Effector CD4-positive, alpha-beta T cell (primary cell): Measurements from ENCODE around the gene HIVEP2.

Source experiments
- DNase-seq: peaks from one replicate; pipeline ENCODE4 v3.0.0-alpha.2; 2020

The HIVEP2 gene

GRCh38 chr6:142765306-142765705 is 179.7 kb downstream of the HIVEP2 start:
- DNase-seq, result no peak

- DNase-seq, result no peak
These were observed 180.7 kb downstream of the HIVEP2 start for GRCh38 chr6:142764311-142764710.

GRCh38 chr6:142763205-142763604 is 181.8 kb downstream of the HIVEP2 start:
- no peak for DNase-seq

GRCh38 chr6:142761756-142762155 is 183.2 kb downstream of the HIVEP2 start:
- DNase-seq, result no peak

GRCh38 chr6:142760152-142760551 is 184.8 kb downstream of the HIVEP2 start:
- DNase-seq, result no peak

GRCh38 chr6:142758629-142759025 is 186.3 kb downstream of the HIVEP2 start:
- no peak for DNase-seq

GRCh38 chr6:142757852-142758628 is 186.9 kb downstream of the HIVEP2 start:
- DNase-seq, result no peak

DNA sequence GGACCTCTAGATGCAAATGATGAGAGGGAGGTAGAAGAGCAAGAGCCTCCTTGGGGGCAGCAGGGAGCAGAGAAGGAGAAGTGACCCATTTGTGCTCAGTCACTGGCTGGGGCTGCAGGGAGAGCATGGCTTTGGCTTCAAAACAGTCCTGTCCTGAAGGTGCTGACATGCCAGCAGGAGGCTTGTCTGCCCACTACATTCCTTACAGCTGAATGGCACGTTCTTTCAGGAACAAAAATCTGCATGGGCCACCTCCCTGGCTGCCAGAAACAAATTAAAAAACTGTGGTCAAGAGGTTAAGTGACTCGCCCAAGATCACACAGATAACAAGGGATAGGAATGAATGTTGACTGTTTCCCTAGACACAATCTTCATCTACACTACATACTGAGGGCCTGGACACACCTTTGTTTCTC is 188.8 kb downstream of the HIVEP2 start:
- DNase-seq, result no peak

DNA sequence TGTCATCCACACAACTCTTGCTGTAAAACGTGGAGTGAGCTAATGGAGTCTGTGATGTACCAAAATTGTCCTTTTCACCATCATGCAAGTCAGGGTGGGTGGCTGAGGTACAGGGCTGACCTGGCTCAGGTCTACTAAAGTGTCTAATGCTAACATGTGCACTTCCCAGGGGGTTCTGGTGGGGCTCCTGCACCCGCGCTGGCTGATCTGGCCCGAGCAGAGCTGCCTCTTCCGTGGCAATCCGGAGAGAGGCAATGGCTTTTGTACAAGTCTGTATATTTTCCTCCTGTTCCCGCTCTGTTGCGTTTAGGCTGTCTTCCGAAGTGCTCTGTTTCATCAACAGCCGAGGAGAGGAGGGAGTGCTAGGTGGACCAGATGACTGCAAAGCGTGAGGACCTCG is 191.8 kb downstream of the HIVEP2 start:
- DNase-seq, result no peak

- DNase-seq, result no peak
These were observed 192.6 kb downstream of the HIVEP2 start for GRCh38 chr6:142752348-142752747.

- no peak for DNase-seq
These were observed 193.5 kb downstream of the HIVEP2 start for GRCh38 chr6:142751452-142751851.

- DNase-seq, result no peak
These were observed 194.0 kb downstream of the HIVEP2 start for GRCh38 chr6:142750998-142751397.

GRCh38 chr6:142749556-142749955 is 195.4 kb downstream of the HIVEP2 start:
- no peak for DNase-seq

GRCh38 chr6:142746524-142746923 is 198.5 kb downstream of the HIVEP2 start:
- DNase-seq, result peak; percentile 17

DNA sequence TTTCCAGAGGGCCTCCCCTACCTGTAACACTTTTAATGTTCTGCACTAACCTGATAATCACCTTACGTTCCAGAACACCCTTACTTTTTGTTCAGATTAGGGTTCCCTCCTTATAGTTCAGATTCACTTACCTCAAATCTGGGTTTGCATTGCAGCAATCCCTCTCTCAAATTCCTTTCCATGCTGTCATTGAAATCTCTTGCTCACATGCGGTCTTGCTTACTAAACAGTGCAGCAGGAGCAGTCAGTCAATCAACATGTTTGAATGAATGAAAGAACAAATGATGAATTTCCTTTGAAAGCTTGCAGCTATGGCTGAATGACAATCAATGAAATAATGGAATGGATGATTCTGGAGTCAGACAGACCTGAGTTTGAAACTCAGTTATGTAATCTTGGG is 200.1 kb downstream of the HIVEP2 start:
- no peak for DNase-seq

- no peak for DNase-seq
These were observed 204.5 kb downstream of the HIVEP2 start for GRCh38 chr6:142740449-142740848.

DNA sequence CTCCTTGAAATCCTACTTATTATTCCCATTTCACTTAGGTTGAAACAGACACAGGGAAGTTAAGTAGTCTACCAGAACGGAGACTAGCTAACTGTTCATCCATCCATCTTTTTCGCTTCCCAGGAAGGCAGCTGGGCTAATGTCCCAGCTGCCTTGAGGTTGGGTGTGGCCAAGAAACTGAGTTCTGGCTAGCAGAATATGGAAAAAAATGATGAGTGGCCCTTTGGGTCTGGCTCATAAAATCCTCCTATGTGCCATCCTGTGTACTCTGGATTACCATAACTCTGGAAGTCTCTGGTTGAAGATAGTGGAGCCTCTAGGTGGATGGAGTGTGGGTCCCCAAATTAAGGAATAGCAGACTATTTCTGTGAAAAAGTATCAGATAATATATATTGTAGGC is 206.2 kb downstream of the HIVEP2 start:
- DNase-seq, result no peak

- no peak for DNase-seq
These were observed 207.0 kb downstream of the HIVEP2 start for GRCh38 chr6:142738035-142738396.

- no peak for DNase-seq
These were observed 207.5 kb downstream of the HIVEP2 start for GRCh38 chr6:142737368-142738034.

GRCh38 chr6:142735204-142735603 is 209.8 kb downstream of the HIVEP2 start:
- no peak for DNase-seq

DNA sequence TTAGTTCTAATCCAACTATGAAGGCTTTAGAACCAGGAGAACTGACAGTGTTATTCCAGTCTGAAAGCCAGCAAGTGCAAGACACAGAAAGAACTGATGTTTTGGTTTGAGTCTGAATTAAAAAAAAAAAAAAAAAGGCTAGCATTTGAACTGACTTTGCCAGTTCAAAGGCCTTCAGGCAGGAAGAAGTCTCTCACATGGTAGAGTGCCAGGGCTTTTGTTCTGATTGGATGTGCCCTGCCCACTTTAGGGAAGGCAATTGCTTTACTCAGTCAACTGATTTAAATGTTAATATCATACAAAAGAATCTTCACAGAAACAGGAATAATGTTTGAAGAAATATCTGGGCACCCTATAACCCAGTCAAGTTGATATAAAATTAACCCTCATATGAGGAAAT is 212.2 kb downstream of the HIVEP2 start:
- no peak for DNase-seq

DNA sequence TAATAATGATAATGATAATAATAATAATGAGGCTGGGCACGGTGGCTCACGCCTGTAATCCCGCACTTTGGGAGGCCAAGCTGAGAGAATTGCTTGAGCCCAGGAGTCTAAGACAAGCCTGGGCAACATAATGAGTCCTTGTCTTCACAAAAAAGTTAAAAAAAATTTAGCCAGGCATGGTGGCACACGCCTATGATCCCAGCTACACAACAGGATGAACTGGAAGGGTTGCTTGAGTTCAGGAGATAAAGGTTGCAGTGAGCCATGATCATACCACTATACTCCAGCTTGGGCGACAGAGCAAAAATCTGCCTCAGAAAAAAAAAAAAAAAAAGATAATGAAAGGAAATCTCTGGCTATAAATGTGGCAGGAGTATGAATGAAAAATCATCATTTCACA is 213.4 kb downstream of the HIVEP2 start:
- DNase-seq, result no peak

DNA sequence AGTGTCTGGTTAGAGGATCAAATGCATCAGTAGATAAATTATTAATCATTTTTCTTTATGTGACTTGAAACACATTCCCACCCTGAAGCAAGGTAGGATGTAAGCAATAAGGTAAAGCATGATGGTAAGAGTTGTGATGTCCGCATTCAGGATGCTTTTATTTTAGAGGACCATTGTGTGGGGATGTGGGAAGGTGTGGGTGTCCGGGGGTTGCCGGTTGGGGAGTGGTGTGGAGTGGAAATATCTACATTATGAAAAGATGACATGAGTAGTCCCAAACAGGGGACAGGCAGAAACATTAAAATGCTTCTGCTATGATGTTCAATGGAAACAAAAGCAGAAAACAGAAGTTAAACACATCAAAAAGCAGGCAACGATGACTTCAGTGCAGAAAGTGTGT is 215.4 kb downstream of the HIVEP2 start:
- DNase-seq, result no peak

DNA sequence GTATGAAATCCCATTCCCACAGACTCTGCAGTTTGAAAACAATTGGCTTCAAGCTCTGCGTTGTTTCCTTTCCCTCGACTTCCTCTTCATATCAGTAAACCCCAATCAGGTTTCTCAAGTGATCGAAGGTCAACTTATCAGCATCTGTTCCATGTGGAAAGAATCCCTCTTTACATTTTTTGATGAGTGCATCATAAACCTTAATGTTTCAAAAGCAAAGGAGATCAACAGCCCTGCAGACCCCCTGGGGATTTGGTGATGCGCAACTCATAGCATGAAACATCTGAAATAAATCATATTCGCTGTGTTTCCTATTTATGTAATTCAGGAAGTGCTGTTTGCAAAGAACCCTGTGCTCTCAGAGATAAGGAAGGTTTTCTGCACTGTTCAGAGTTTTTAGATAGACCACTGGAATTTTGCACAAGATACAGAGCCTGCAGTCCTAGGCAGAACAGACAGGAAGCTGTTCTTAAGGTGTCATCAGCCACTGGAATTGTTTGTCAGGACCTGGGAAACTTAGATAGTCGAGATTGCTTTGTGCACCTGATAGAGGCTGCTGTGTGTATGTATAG is 216.0 kb downstream of the HIVEP2 start:
- DNase-seq, result no peak
